HCT116 (cell line): ENCODE measurements around the gene PPFIA2. TPM values are rescaled to one million over a fixed set of nuclear protein-coding genes. Genes with fewer than 3 reads are reported as not detected.

Source experiments
- ATAC-seq: fragments of 200-7000 bp; cut with Tn5 transposase; 2 replicates; pipeline ENCODE4 v1.9.1; 2020; ENCODE audit warnings: mild to moderate bottlenecking, moderate library complexity
- BruUV-seq: library from RNA; stranded (reverse); fragments of 400-500 nt; replicated peaks from 2 replicates; lab custom pipeline; 2021; lab: Mats Ljungman, UMichigan
- CTCF ChIA-PET: fragments of 300-600 bp; sonication (Branson Sonifier 250); formaldehyde crosslinking; loops from one replicate; lab custom pipeline; 2021; ENCODE audit warnings: antibody characterized with exemption; lab: Charles Lee
- POLR2A ChIA-PET: fragments of 300-600, 350-600 bp; sonication (Branson Sonifier 250); formaldehyde crosslinking; loops from one replicate; lab custom pipeline; 2021; ENCODE audit warnings: antibody characterized with exemption; lab: Charles Lee
- RAD21 ChIA-PET, 2 experiments: fragments of 300-600 bp; sonication (Branson Sonifier 250); formaldehyde crosslinking; loops; one replicate each; lab custom pipeline; 2023; ENCODE audit warnings: low total read pairs in 2 of 2; ENCODE audit not compliant: uncharacterized antibody in 2 of 2, unreplicated experiment in 2 of 2, low non-redundant PET in 1 of 2; lab: Charles Lee
- DNase-seq: peaks from one replicate; pipeline ENCODE4 v3.0.0-alpha.2; 2010; ENCODE audit warnings: low read depth, low spot score
- H2AFZ ChIP-seq: fragments of 200-600 bp; shearing (Covaris generic), sonication (generic); 2 replicates; pipeline ENCODE4 v1.6.1; 2017; ENCODE audit warnings: low read depth, mixed run types, mixed read lengths, antibody characterized with exemption, low read length; ENCODE audit not compliant: poor library complexity, severe bottlenecking
- H3K27ac ChIP-seq: 2 replicates; pipeline ENCODE4 v1.5.1; 2012; ENCODE audit warnings: low read depth, low read length
- H3K27me3 ChIP-seq: fragments of 200-600 bp; sonication (generic); 2 replicates; pipeline ENCODE4 v1.6.1; 2016; ENCODE audit warnings: mixed run types, low read length, mixed read lengths; ENCODE audit not compliant: insufficient read depth
- H3K36me3 ChIP-seq, 2 experiments: fragments of 200-500 bp in 1 of 2; fragments of 200-600 bp in 1 of 2; sonication (Bioruptor generic) in 1 of 2; sonication (generic) in 1 of 2; 2 replicates each; pipeline versions ENCODE4 v1.5.1 to v1.6.1; 2014 to 2016; ENCODE audit warnings: low read length in 2 of 2, inconsistent platforms in 1 of 2, mixed read lengths in 1 of 2, mixed run types in 1 of 2; ENCODE audit not compliant: insufficient read depth in 2 of 2, control insufficient read depth in 1 of 2
- H3K4me1 ChIP-seq, 2 experiments: fragments of 200-600 bp in 1 of 2; sonication (generic) in 1 of 2; 2 replicates each; pipeline versions ENCODE4 v1.5.1 to v1.6.1; 2012 to 2017; ENCODE audit warnings: low read length in 2 of 2, inconsistent platforms in 1 of 2, mild to moderate bottlenecking in 1 of 2, mixed read lengths in 1 of 2, mixed run types in 1 of 2, moderate library complexity in 1 of 2; ENCODE audit not compliant: insufficient read depth in 2 of 2, control insufficient read depth in 1 of 2
- H3K4me2 ChIP-seq: fragments of 200-600 bp; sonication (generic); 2 replicates; pipeline ENCODE4 v1.6.1; 2017; ENCODE audit warnings: mixed run types, low read length, mixed read lengths
- H3K4me3 ChIP-seq, 2 experiments: fragments of 200-600 bp in 1 of 2; sonication (generic) in 1 of 2; replicated peaks in 1 of 2; 2 replicates each; pipeline ENCODE4 v1.5.1; 2011 to 2016; ENCODE audit warnings: low read length in 2 of 2, control low read depth in 1 of 2, low read depth in 1 of 2, mild to moderate bottlenecking in 1 of 2, mixed read lengths in 1 of 2, mixed run types in 1 of 2
- H3K79me2 ChIP-seq: fragments of 200-600 bp; sonication (generic); 2 replicates; pipeline ENCODE4 v1.6.1; 2017; ENCODE audit warnings: mild to moderate bottlenecking, mixed run types, low read length, moderate library complexity, mixed read lengths; ENCODE audit not compliant: insufficient read depth
- H3K9ac ChIP-seq: fragments of 200-600 bp; sonication (generic); 2 replicates; pipeline ENCODE4 v1.6.1; 2016; ENCODE audit warnings: low read length, mixed read lengths
- H3K9me2 ChIP-seq: fragments of 200-600 bp; sonication (generic), shearing (Covaris generic); 2 replicates; pipeline ENCODE4 v1.6.1; 2017; ENCODE audit warnings: mixed run types, mild to moderate bottlenecking, moderate library complexity; ENCODE audit not compliant: insufficient read depth
- H3K9me3 ChIP-seq, 2 experiments: fragments of 200-500 bp in 1 of 2; fragments of 200-600 bp in 1 of 2; sonication (Bioruptor generic) in 1 of 2; sonication (generic) in 1 of 2; 2 replicates each; pipeline ENCODE4 v1.6.1; 2014 to 2017; ENCODE audit warnings: low read length in 2 of 2, mixed read lengths in 2 of 2, inconsistent platforms in 1 of 2, low read depth in 1 of 2, mild to moderate bottlenecking in 1 of 2, mixed run types in 1 of 2, moderate library complexity in 1 of 2; ENCODE audit not compliant: control insufficient read depth in 1 of 2, insufficient read depth in 1 of 2
- H4K20me1 ChIP-seq: fragments of 200-600 bp; sonication (generic), shearing (Covaris generic); 2 replicates; pipeline ENCODE4 v1.6.1; 2017; ENCODE audit warnings: mixed run types, mild to moderate bottlenecking, moderate library complexity; ENCODE audit not compliant: insufficient read depth
- ATF3 ChIP-seq: IDR thresholded peaks from 2 replicates; pipeline ENCODE4 v1.6.1; 2012
- CEBPB ChIP-seq: IDR thresholded peaks from 2 replicates; pipeline ENCODE4 v1.6.1; 2012; ENCODE audit warnings: low read depth
- EGR1 ChIP-seq: IDR thresholded peaks from 2 replicates; pipeline ENCODE4 v1.6.1; 2012; ENCODE audit warnings: low read depth
- ELF1 ChIP-seq: IDR thresholded peaks from 2 replicates; pipeline ENCODE4 v1.6.1; 2012; ENCODE audit warnings: low read depth, borderline replicate concordance
- EZH2phosphoT487 ChIP-seq: fragments of 200-600 bp; IDR thresholded peaks from 2 replicates; pipeline ENCODE4 v1.6.1; 2018; ENCODE audit warnings: antibody characterized with exemption, borderline replicate concordance
- FOSL1 ChIP-seq: IDR thresholded peaks from 2 replicates; pipeline ENCODE4 v1.6.1; 2012; ENCODE audit warnings: low read depth
- MAX ChIP-seq: IDR thresholded peaks from 2 replicates; pipeline ENCODE4 v1.6.1; 2012
- POLR2AphosphoS5 ChIP-seq: IDR thresholded peaks from 2 replicates; pipeline ENCODE4 v1.6.1; 2011; ENCODE audit warnings: mild to moderate bottlenecking, low read depth, low read length, moderate library complexity
- RAD21 ChIP-seq: IDR thresholded peaks from 2 replicates; pipeline ENCODE4 v1.6.1; 2012; ENCODE audit warnings: low read depth, mild to moderate bottlenecking
- REST ChIP-seq: IDR thresholded peaks from 2 replicates; pipeline ENCODE4 v1.6.1; 2012; ENCODE audit warnings: low read depth
- SP1 ChIP-seq: IDR thresholded peaks from 2 replicates; pipeline ENCODE4 v1.6.1; 2012; ENCODE audit warnings: low read depth
- SRF ChIP-seq: IDR thresholded peaks from 2 replicates; pipeline ENCODE4 v1.6.1; 2012; ENCODE audit warnings: low read depth
- TCF7L2 ChIP-seq: IDR thresholded peaks from 2 replicates; pipeline ENCODE4 v1.7.0; 2011; ENCODE audit warnings: borderline replicate concordance, inconsistent platforms; ENCODE audit not compliant: insufficient read depth, insufficient read length; ENCODE audit errors: extremely low read depth
- YY1 ChIP-seq: IDR thresholded peaks from 2 replicates; pipeline ENCODE4 v1.6.1; 2011; ENCODE audit warnings: low read length, low read depth, moderate library complexity, mild to moderate bottlenecking; ENCODE audit not compliant: insufficient replicate concordance; ENCODE audit errors: extremely low read depth
- ZBTB33 ChIP-seq: IDR thresholded peaks from 2 replicates; pipeline ENCODE4 v1.6.1; 2011; ENCODE audit warnings: mild to moderate bottlenecking, low read length, moderate library complexity; ENCODE audit not compliant: insufficient replicate concordance; ENCODE audit errors: extremely low read depth
- ZFX ChIP-seq: fragments of 450-650 bp; IDR thresholded peaks from 2 replicates; pipeline ENCODE4 v1.6.1; 2017
- intact Hi-C: fragments of 100-400 bp; cut with micrococcal nuclease; formaldehyde crosslinking; loops from 2 replicates; pipeline ENCODE4 v1.10.0; 2022
- total RNA-seq: library from RNA; stranded (reverse); gene quantifications from one replicate; pipeline ENCODE4 v1.2.1, GENCODE V29; 2021; ENCODE audit not compliant: unreplicated experiment

PPFIA2 gene
- total RNA-seq, 1 experiment from 2014 or later = not detected

- Histone ChIP-seq H3K4me3 (no peak overlapping the region), H3K79me2 (no peaks in the 10 kb centered on the region), H3K27me3 (no peaks in the 10 kb centered on the region), H2AFZ (no peak overlapping the region), H3K9me2 (no peaks in the 10 kb centered on the region), H3K4me1 (no peaks in the 10 kb centered on the region), H3K36me3 (no peaks in the 10 kb centered on the region), H4K20me1 (no peaks in the 10 kb centered on the region), H3K9me3 (no peaks in the 10 kb centered on the region), H3K27ac (no peak overlapping the region), H3K4me2 (no peak overlapping the region), H3K9ac (no peak overlapping the region)
- DNase-seq (no peak), ATAC-seq (no peak)
- CTCF ChIA-PET = no interaction called here
- POLR2A ChIA-PET = no interaction called here
- BruUV-seq = no TSS peak
- RAD21 ChIA-PET = no interaction called here
- TF ChIP-seq POLR2AphosphoS5 (no peak), MAX (no peak), REST (no peak), FOSL1 (no peak), ATF3 (no peak), ELF1 (no peak), SP1 (no peak), EGR1 (no peak), RAD21 (no peak), CEBPB (no peak), YY1 (no peak), ZFX (no peak), ZBTB33 (no peak), EZH2phosphoT487 (no peak), SRF (no peak), TCF7L2 (no peak)
- intact Hi-C loops = loop anchor here (10.0 kb wide), 1 partner anchor 404 kb away; no protein-coding TSS in a partner anchor
These were observed 170.7 kb downstream of the PPFIA2 start for GRCh38 chr12:81588235-81589008.
